Measurements from ENCODE around the gene SPC24.
"Not testable (repeated sequence)": the region's sequence is repeated elsewhere in the genome, so short reads cannot be mapped to it uniquely, and the experiment has no call there.

The SPC24 gene

DNA sequence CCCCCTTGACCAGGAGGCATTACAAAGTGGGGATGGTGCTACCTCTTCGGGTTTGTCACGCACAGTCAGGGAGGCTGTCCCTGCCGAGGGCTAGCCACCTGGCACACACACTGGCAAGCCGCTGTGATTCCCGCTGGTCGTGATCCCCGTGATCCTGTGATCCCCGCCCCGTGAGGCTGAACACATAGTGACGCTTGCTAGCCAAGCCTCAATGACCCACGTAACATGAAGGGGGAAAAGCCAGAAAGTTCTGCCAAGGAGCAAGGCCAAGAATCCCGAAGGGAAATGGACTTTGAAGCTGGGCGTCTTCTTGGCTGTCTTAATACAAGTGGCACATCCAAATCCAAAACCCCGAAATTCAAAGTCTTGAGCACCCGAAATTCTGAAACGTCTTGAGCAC, 52.6 kb downstream of the SPC24 start:
- H3K4me3 ChIP-seq (ENCODE audit: low read depth in 1 of 2, low read length in 1 of 2) = no peak overlapping the region
- H3K9me3 ChIP-seq = no peaks in the 10 kb centered on the region
- no peaks in the 10 kb centered on the region for H3K4me1 ChIP-seq (ENCODE audit: control insufficient read depth in 1 of 2, insufficient read depth in 1 of 2, low read depth in 1 of 2, low read length in 1 of 2)
- TF ChIP-seq, protein P1, sequence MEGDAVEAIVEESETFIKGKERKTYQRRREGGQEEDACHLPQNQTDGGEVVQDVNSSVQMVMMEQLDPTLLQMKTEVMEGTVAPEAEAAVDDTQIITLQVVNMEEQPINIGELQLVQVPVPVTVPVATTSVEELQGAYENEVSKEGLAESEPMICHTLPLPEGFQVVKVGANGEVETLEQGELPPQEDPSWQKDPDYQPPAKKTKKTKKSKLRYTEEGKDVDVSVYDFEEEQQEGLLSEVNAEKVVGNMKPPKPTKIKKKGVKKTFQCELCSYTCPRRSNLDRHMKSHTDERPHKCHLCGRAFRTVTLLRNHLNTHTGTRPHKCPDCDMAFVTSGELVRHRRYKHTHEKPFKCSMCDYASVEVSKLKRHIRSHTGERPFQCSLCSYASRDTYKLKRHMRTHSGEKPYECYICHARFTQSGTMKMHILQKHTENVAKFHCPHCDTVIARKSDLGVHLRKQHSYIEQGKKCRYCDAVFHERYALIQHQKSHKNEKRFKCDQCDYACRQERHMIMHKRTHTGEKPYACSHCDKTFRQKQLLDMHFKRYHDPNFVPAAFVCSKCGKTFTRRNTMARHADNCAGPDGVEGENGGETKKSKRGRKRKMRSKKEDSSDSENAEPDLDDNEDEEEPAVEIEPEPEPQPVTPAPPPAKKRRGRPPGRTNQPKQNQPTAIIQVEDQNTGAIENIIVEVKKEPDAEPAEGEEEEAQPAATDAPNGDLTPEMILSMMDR (IDR thresholded peaks at IDR 0.05) = no peak
- no peaks in the 10 kb centered on the region for H3K27me3 ChIP-seq
- H3K27ac ChIP-seq = no peak overlapping the region
- no peaks in the 10 kb centered on the region for H3K36me3 ChIP-seq

DNA sequence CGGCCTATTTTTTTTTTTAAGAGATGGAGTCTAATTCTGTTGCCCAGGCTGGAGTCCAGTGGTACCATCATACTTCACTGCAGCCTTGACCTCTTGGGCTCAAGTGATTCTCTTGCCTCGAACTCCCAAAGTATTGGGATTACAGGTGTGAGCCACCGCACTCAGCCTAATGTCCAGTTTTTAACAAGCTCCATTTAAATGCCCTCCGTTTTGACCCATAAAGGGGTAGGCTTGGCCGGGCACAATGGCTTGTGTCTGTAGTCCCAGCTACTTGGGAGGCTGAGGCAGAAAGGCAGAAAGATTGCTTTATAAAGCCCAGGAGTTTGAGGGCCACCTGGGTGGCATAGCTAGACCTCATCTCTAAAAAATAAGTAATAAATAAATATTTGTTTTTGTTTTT, 54.5 kb downstream of the SPC24 start:
- Histone ChIP-seq H3K4me1 (ENCODE audit: control insufficient read depth in 1 of 2, insufficient read depth in 1 of 2, low read depth in 1 of 2, low read length in 1 of 2) (peaks cover 8 to 11% of the 10 kb centered on the region in 2 experiments), H3K27ac (no peak overlapping the region), H3K4me3 (ENCODE audit: low read depth in 1 of 2, low read length in 1 of 2) (no peak overlapping the region), H3K36me3 (no peaks in the 10 kb centered on the region), H3K27me3 (no peaks in the 10 kb centered on the region), H3K9me3 (no peaks in the 10 kb centered on the region)
- TF ChIP-seq, protein P1 (IDR thresholded peaks at IDR 0.05) = no peak

DNA sequence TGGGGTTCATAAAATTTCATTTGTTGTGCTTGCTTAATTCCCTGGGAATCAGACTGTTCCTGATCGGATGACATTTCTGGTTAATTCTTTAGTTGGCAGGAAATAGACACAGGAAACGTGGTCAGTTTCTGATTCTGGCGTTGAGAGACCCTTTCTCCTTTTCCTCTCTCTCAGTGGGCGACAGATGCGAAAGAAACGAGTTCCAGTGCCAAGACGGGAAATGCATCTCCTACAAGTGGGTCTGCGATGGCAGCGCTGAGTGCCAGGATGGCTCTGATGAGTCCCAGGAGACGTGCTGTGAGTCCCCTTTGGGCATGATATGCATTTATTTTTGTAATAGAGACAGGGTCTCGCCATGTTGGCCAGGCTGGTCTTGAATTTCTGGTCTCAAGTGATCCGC, 55.5 kb downstream of the SPC24 start:
- no peak overlapping the region for H3K4me3 ChIP-seq (ENCODE audit: low read depth in 1 of 2, low read length in 1 of 2)
- no peaks in the 10 kb centered on the region for H3K9me3 ChIP-seq
- no peaks in the 10 kb centered on the region for H3K27me3 ChIP-seq
- peaks cover 18 to 21% of the 10 kb centered on the region in 2 experiments for H3K4me1 ChIP-seq (ENCODE audit: control insufficient read depth in 1 of 2, insufficient read depth in 1 of 2, low read depth in 1 of 2, low read length in 1 of 2)
- no peak overlapping the region for H3K27ac ChIP-seq
- TF ChIP-seq, protein P1 (IDR thresholded peaks at IDR 0.05) = no peak
- H3K36me3 ChIP-seq = no peaks in the 10 kb centered on the region

DNA sequence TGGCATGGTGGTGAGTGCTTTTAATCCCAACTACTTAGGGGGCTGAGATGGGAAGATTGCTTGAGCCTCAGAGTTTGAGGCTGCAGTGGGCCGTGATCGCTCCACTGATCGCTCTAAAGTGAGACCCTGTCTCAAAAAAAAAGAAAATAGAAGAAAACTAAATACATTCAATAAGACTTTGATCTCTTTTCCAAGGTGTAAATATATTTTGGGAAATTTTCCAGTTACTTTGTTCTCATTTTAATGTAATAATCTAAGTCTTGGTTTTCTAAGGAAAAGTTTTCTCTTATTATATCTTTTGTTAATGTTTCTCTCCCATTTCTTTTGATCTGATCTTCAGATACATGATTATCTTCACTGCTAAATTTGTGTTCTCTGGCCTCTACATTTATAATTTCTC, 56.7 kb downstream of the SPC24 start:
- TF ChIP-seq, protein P1 (IDR thresholded peaks at IDR 0.05) = no peak

DNA sequence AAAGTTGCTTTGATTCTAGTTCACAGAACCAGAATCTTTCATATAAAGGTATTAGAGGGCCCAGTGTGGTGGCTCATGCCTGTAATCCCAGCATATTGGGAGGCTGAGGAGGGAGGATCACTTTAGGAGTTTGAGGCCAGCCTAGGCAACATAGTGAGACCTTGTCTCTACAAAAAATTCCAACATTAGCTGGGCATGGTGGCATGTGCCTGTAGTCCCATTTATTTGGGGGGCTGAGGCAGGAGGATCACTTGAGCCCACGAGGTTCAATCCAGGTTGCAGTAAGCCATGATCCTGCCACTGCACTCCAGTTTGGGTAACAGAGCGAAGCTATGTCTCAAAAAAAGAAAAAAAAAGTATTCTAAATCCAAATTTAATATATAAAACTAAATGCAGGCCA, 57.3 kb downstream of the SPC24 start:
- no peaks in the 10 kb centered on the region for H3K27me3 ChIP-seq
- no peak overlapping the region for H3K27ac ChIP-seq
- H3K4me3 ChIP-seq (ENCODE audit: low read depth in 1 of 2, low read length in 1 of 2) = no peak overlapping the region
- TF ChIP-seq, protein P1 (IDR thresholded peaks at IDR 0.05) = no peak
- no peaks in the 10 kb centered on the region for H3K36me3 ChIP-seq
- peaks cover 35 to 38% of the 10 kb centered on the region in 2 experiments for H3K4me1 ChIP-seq (ENCODE audit: control insufficient read depth in 1 of 2, insufficient read depth in 1 of 2, low read depth in 1 of 2, low read length in 1 of 2)
- no peaks in the 10 kb centered on the region for H3K9me3 ChIP-seq

More for the DNA sequence above, 56.7 kb downstream of the SPC24 start:
- no peaks in the 10 kb centered on the region for H3K36me3 ChIP-seq
- no peaks in the 10 kb centered on the region for H3K27me3 ChIP-seq
- H3K9me3 ChIP-seq = no peaks in the 10 kb centered on the region
- no peak overlapping the region for H3K4me3 ChIP-seq (ENCODE audit: low read depth in 1 of 2, low read length in 1 of 2)
- H3K27ac ChIP-seq = no peak overlapping the region
- peaks cover 30 to 33% of the 10 kb centered on the region in 2 experiments for H3K4me1 ChIP-seq (ENCODE audit: control insufficient read depth in 1 of 2, insufficient read depth in 1 of 2, low read depth in 1 of 2, low read length in 1 of 2)

DNA sequence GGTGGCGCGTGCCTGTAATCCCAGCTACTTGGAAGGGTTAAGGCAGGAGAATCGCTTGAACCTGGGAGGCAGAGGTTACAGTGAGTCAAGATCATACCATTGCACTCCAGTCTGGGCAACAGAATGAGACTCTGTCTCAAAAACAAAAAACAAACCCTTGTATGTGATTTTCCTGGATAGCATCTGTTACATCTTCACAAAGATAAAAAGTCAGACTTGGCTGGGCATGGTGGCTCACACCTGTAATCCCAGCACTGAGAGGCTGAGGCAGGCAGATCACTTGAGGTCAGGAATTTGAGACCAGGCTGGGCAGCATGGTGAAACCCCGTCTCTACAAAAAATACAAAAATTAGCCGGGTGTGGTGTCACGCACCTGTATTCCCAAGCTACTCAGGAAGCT, 58.2 kb downstream of the SPC24 start:
- not testable (repeated sequence) for H3K36me3 ChIP-seq; H3K4me3 ChIP-seq (ENCODE audit: low read depth in 1 of 2, low read length in 1 of 2); H3K27ac ChIP-seq; H3K9me3 ChIP-seq; H3K27me3 ChIP-seq
- peaks cover 45 to 48% of the 10 kb centered on the region in 2 experiments for H3K4me1 ChIP-seq (ENCODE audit: control insufficient read depth in 1 of 2, insufficient read depth in 1 of 2, low read depth in 1 of 2, low read length in 1 of 2)
